ENCODE measurements around the gene TEX10. TPM values are rescaled to one million over a fixed set of nuclear protein-coding genes. Genes with fewer than 3 reads are reported as not detected.

TEX10 gene
- total and polyA plus RNA-seq, 9 of the 15 experiments (the other 6 are each of a cell fraction or from before 2014, with no cell fraction given): 27.8 to 60.0 (median 47.9) TPM

DNA sequence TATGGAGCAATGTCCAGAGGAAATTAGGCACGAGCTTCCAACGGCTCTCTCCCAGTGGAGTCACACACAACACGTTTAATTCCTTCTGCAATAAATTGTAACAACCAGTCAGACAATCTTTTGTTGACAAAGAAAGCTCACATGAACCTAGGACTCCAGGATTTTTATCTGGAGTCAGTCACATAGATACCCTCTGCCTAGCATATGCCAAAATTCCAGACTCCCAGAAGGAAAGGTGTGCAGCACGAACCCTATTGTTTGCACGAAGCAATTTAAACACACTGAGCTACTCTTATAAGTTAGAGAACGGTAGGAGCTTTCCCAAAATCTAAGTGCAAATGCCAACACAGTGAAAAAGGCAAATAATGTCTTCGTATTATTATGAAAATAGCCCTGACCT is 67.1 kb downstream of the TEX10 start (continued):
- TF ChIP-seq MGA (IDR thresholded peaks at IDR 0.05) (no peak), KLF1 (tag; IDR thresholded peaks at IDR 0.05) (no peak), UBTF (IDR thresholded peaks at IDR 0.05; ENCODE audit: borderline replicate concordance in 1 of 2, low read depth in 2 of 2, low read length in 2 of 2) (no peak), NFYB (IDR thresholded peaks at IDR 0.05; ENCODE audit: extremely low read depth, insufficient read length) (no peak), CREB3 (tag; conservative IDR thresholded peaks at IDR 0.05; ENCODE audit: low read depth) (no peak), ZNF232 (CRISPR knock-in tag; IDR thresholded peaks at IDR 0.05) (no peak), GATAD2B (IDR thresholded peaks at IDR 0.05; ENCODE audit: borderline replicate concordance) (no peak), PHF21A (IDR thresholded peaks at IDR 0.05; ENCODE audit: borderline replicate concordance, low read depth) (no peak), MED1 (CRISPR knock-in tag; IDR thresholded peaks at IDR 0.05; ENCODE audit: borderline replicate concordance) (no peak), ZNF395 (CRISPR knock-in tag; IDR thresholded peaks at IDR 0.05) (no peak), EGR1 (conservative IDR thresholded peaks at IDR 0.05) (no peak), HCFC1 (IDR thresholded peaks at IDR 0.05; ENCODE audit: low read depth, low read length) (no peak)
